Uterus (tissue), 4 donors: ENCODE data around the gene ARID5B. TPM values are rescaled to one million over a fixed set of nuclear protein-coding genes. Genes with fewer than 3 reads are reported as not detected.

ENCODE experiments used
- DNase-seq, 2 donors: peaks; one replicate each; pipeline ENCODE4 v3.0.0-alpha.2; 2019 to 2020
- H3K27ac ChIP-seq, 2 donors: fragments of 200-600 bp; sonication (generic); 1 replicate in 1 of 2; 2 replicates in 1 of 2; pipeline ENCODE4 v1.5.1; 2016 to 2018
- H3K27me3 ChIP-seq, 2 donors: fragments of 200-600 bp; sonication (generic); one replicate each; pipeline ENCODE4 v1.5.1; 2018 to 2019; ENCODE audit warnings: control low read depth in 1 of 2
- H3K36me3 ChIP-seq, 2 donors: fragments of 200-600 bp; sonication (generic); one replicate each; pipeline ENCODE4 v1.5.1; 2019; ENCODE audit warnings: control low read depth in 1 of 2
- H3K4me1 ChIP-seq, 2 donors: fragments of 200-600 bp; sonication (generic); one replicate each; pipeline ENCODE4 v1.5.1; 2018 to 2019; ENCODE audit warnings: control low read depth in 1 of 2
- H3K4me3 ChIP-seq, 2 donors: fragments of 200-600 bp; sonication (generic); 1 replicate in 1 of 2; 2 replicates in 1 of 2; pipeline ENCODE4 v1.5.1; 2018 to 2019; ENCODE audit warnings: mild to moderate bottlenecking in 1 of 2
- H3K9me3 ChIP-seq, 2 donors: fragments of 200-600 bp; sonication (generic); one replicate each; pipeline ENCODE4 v1.5.1; 2019; ENCODE audit warnings: control low read depth in 1 of 2
- CTCF ChIP-seq, 4 experiments: fragments of 200-600 bp in 2 of 4; fragments of 450-650 bp in 2 of 4; sonication (generic) in 2 of 4; IDR thresholded peaks; one replicate each; pipeline ENCODE4 v1.5.1; 2016 to 2019; ENCODE audit warnings: antibody characterized with exemption in 4 of 4, mild to moderate bottlenecking in 2 of 4, moderate library complexity in 1 of 4
- POLR2A ChIP-seq, 2 donors: fragments of 450-650 bp; IDR thresholded peaks; one replicate each; pipeline ENCODE4 v1.6.1; 2016; ENCODE audit warnings: antibody characterized with exemption in 2 of 2, mild to moderate bottlenecking in 1 of 2, moderate library complexity in 1 of 2
- intact Hi-C: fragments of 100-400 bp; cut with DNase I; formaldehyde crosslinking; loops from one replicate; pipeline ENCODE4 v1.15.1; 2023; ENCODE audit warnings: low total_unique reads
- total RNA-seq, 4 donors: library from RNA; depleted of rRNA in 3 of 4; stranded (reverse); fragments of >200 nt in 3 of 4; gene quantifications; one replicate each; pipeline versions ENCODE4 v1.1.0 to v1.2.4, GENCODE V29; 2014 to 2023
- donor health status: DM: yes; HTN: yes; CAD: no.

Gene ARID5B
- total RNA-seq, 4 donors from 2014 or later: 38.7 to 64.1 (median 56.6) TPM

GRCh38 chr10:62008946-62009345, 107.4 kb downstream of the ARID5B start:
- H3K27ac ChIP-seq: no peak overlapping the region

GRCh38 chr10:62010366-62010765, 108.9 kb downstream of the ARID5B start:
- Histone ChIP-seq H3K4me1 (no peaks in the 10 kb centered on the region), H3K27ac (peak overlapping the region in 1 of 2 donors; percentile 40), H3K4me3 (no peak overlapping the region)

More at GRCh38 chr10:62008946-62009345, 107.4 kb downstream of the ARID5B start:
- no peak for DNase-seq
- intact Hi-C loops: no loop called here
- no peak overlapping the region for H3K4me3 ChIP-seq
- no peaks in the 10 kb centered on the region for H3K4me1 ChIP-seq
- H3K36me3 ChIP-seq: peaks cover 0 to 3% of the 10 kb centered on the region in 2 donors
- H3K9me3 ChIP-seq: no peaks in the 10 kb centered on the region
- H3K27me3 ChIP-seq: no peaks in the 10 kb centered on the region
- TF ChIP-seq POLR2A (IDR thresholded peaks at IDR 0.05) (no peak), CTCF (IDR thresholded peaks at IDR 0.05) (no peak)

GRCh38 chr10:62011558-62011957, 110.1 kb downstream of the ARID5B start:
- no peaks in the 10 kb centered on the region for H3K27me3 ChIP-seq
- H3K36me3 ChIP-seq: peaks cover 0 to 3% of the 10 kb centered on the region in 2 donors
- H3K4me1 ChIP-seq: no peaks in the 10 kb centered on the region
- DNase-seq: no peak
- H3K4me3 ChIP-seq: no peak overlapping the region
- no peak for TF ChIP-seq CTCF (IDR thresholded peaks at IDR 0.05)
- TF ChIP-seq POLR2A (IDR thresholded peaks at IDR 0.05): no peak
- intact Hi-C loops: no loop called here
- H3K9me3 ChIP-seq: no peaks in the 10 kb centered on the region
- no peak overlapping the region for H3K27ac ChIP-seq

More at GRCh38 chr10:62010366-62010765, 108.9 kb downstream of the ARID5B start:
- Histone ChIP-seq H3K27me3 (no peaks in the 10 kb centered on the region), H3K36me3 (peaks cover 0 to 3% of the 10 kb centered on the region in 2 donors), H3K9me3 (no peaks in the 10 kb centered on the region)
- no peak for DNase-seq
- intact Hi-C loops: no loop called here
- TF ChIP-seq CTCF (IDR thresholded peaks at IDR 0.05) (no peak), POLR2A (IDR thresholded peaks at IDR 0.05) (no peak)

GRCh38 chr10:62012318-62012717, 110.8 kb downstream of the ARID5B start:
- H3K36me3 ChIP-seq: no peaks in the 10 kb centered on the region
- H3K4me3 ChIP-seq: no peak overlapping the region
- intact Hi-C loops: no loop called here
- H3K9me3 ChIP-seq: no peaks in the 10 kb centered on the region
- DNase-seq: no peak
- no peaks in the 10 kb centered on the region for H3K27me3 ChIP-seq
- no peak for TF ChIP-seq CTCF (IDR thresholded peaks at IDR 0.05)
- no peak for TF ChIP-seq POLR2A (IDR thresholded peaks at IDR 0.05)
- no peak overlapping the region for H3K27ac ChIP-seq
- H3K4me1 ChIP-seq: peaks cover 0 to 2% of the 10 kb centered on the region in 2 donors

- intact Hi-C loops: no loop called here
- DNase-seq: no peak
- no peak overlapping the region for H3K27ac ChIP-seq
- no peaks in the 10 kb centered on the region for H3K27me3 ChIP-seq
- H3K4me1 ChIP-seq: peaks cover 0 to 8% of the 10 kb centered on the region in 2 donors
- no peak overlapping the region for H3K4me3 ChIP-seq
- TF ChIP-seq CTCF (IDR thresholded peaks at IDR 0.05): no peak
- TF ChIP-seq POLR2A (IDR thresholded peaks at IDR 0.05): no peak
- H3K9me3 ChIP-seq: no peaks in the 10 kb centered on the region
- no peaks in the 10 kb centered on the region for H3K36me3 ChIP-seq
Measured at GRCh38 chr10:62014510-62014909, 113.0 kb downstream of the ARID5B start.
